Colonic mucosa (tissue), 4 donors: Measurements from ENCODE around the gene RIMS1. TPM values are rescaled to one million over a fixed set of nuclear protein-coding genes. Genes with fewer than 3 reads are reported as not detected.

ENCODE experiments used
- DNase-seq: peaks from one replicate; pipeline ENCODE4 v3.0.0-alpha.2; 2020
- H3K27ac ChIP-seq: fragments of 200-600 bp; one replicate; pipeline ENCODE4 v1.8.0; 2021
- H3K27me3 ChIP-seq: fragments of 200-600 bp; one replicate; pipeline ENCODE4 v1.8.0; 2021
- H3K36me3 ChIP-seq: fragments of 200-600 bp; one replicate; pipeline ENCODE4 v1.8.0; 2021
- H3K4me1 ChIP-seq: fragments of 200-600 bp; one replicate; pipeline ENCODE4 v1.8.0; 2021; ENCODE audit warnings: mild to moderate bottlenecking
- H3K4me3 ChIP-seq: fragments of 200-600 bp; one replicate; pipeline ENCODE4 v1.8.0; 2021
- H3K9ac ChIP-seq, 2 donors: one replicate each; pipeline ENCODE4 v1.7.0; 2013; ENCODE audit warnings: control low read depth in 2 of 2, low read depth in 2 of 2, low read length in 2 of 2
- H3K9me3 ChIP-seq: fragments of 200-600 bp; one replicate; pipeline ENCODE4 v1.8.0; 2021
- CTCF ChIP-seq: fragments of 200-600 bp; IDR thresholded peaks from one replicate; pipeline ENCODE4 v1.8.0; 2022; ENCODE audit warnings: antibody characterized with exemption, mild to moderate bottlenecking
- intact Hi-C: fragments of 100-400 bp; cut with DNase I; formaldehyde crosslinking; loops from one replicate; pipeline ENCODE4 v1.14.1; 2022
- total RNA-seq, 2 donors: library from RNA; stranded (reverse); fragmentation: NEBNext Ultra II Directional in 1 of 2; extraction: Animal tissue kit (Norgen Biotek cat#: 25700) in 1 of 2; gene quantifications; one replicate each; pipeline ENCODE4 v1.2.1, GENCODE V29; 2021
- donor health status: healthy.
- donor health status: DM: no; HTN: no; CAD: no.
- donor health status: DM: no; HTN: no; CAD: no.

Gene RIMS1
- total RNA-seq, 2 donors from 2014 or later = 0.17 to 0.56 TPM

- Histone ChIP-seq H3K4me3 (no peak overlapping the region), H3K27me3 (peaks cover 7% of the 10 kb centered on the region), H3K4me1 (no peaks in the 10 kb centered on the region), H3K9ac (no peak overlapping the region), H3K9me3 (no peaks in the 10 kb centered on the region), H3K36me3 (no peaks in the 10 kb centered on the region), H3K27ac (no peak overlapping the region)
- TF ChIP-seq CTCF = no peak
- intact Hi-C loops = no loop called here
- no peak for DNase-seq
Observed at GRCh38 chr6:71887006-71887743, 825 bp downstream of the RIMS1 start.

DNA sequence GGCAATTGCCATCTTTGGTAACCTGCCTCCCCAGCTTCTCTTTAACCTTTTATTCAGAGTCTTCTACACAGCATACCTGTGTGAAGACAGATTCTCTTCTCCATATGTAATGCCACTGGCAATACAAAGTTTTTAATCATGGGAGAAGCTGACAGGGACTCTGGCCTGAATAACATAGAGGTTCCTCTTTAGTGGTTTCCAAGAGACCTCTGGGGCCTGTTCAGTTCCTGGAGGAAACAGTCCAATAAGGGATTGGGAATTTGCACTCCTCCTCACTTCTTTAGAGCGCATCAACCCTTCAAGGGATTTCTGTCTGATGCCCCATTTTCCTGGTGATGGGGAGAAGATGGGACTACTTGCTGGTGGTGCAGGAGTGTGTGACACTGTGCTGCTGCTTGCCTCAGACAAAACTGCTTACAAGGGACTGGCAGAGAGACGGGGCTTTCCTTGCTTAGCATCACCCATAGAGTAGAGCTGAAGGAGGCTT, 1.4 kb downstream of the RIMS1 start:
- H3K9me3 ChIP-seq = no peaks in the 10 kb centered on the region
- no peak overlapping the region for H3K27ac ChIP-seq

GRCh38 chr6:71888756-71889340, 2.5 kb downstream of the RIMS1 start:
- no peaks in the 10 kb centered on the region for H3K4me1 ChIP-seq
- intact Hi-C loops = no loop called here
- no peaks in the 10 kb centered on the region for H3K9me3 ChIP-seq
- TF ChIP-seq CTCF = no peak
- H3K4me3 ChIP-seq = no peak overlapping the region
- H3K36me3 ChIP-seq = no peaks in the 10 kb centered on the region
- no peak overlapping the region for H3K9ac ChIP-seq
- peaks cover 7% of the 10 kb centered on the region for H3K27me3 ChIP-seq
- no peak for DNase-seq
- no peak overlapping the region for H3K27ac ChIP-seq

More for the DNA sequence above, 1.4 kb downstream of the RIMS1 start:
- Histone ChIP-seq H3K27me3 (peaks cover 7% of the 10 kb centered on the region), H3K4me3 (no peak overlapping the region), H3K9ac (no peak overlapping the region), H3K36me3 (no peaks in the 10 kb centered on the region), H3K4me1 (no peaks in the 10 kb centered on the region)
- intact Hi-C loops = no loop called here
- no peak for TF ChIP-seq CTCF
- no peak for DNase-seq

DNA sequence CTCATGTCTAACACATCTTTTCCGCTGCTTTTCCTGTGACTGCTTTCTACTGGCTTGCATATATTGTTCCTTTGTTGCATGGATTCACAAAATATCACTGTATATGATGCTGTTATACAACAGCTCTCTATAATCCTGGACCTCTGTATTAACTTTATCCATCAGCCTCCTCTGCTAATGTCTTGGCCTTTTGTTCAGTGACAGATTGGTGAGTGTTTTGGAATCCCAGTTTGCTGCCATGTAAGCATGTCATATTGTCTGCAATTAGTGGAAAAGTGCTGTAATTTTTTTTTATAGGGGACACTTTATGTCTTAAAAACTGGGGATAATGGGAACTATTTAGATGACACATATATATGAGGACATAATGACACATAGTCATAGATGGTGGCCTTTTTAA, 3.0 kb downstream of the RIMS1 start:
- Histone ChIP-seq H3K9ac (no peak overlapping the region), H3K4me3 (no peak overlapping the region), H3K27ac (no peak overlapping the region), H3K27me3 (peaks cover 7% of the 10 kb centered on the region), H3K4me1 (no peaks in the 10 kb centered on the region), H3K36me3 (no peaks in the 10 kb centered on the region), H3K9me3 (no peaks in the 10 kb centered on the region)
- no peak for DNase-seq
- intact Hi-C loops = no loop called here
- no peak for TF ChIP-seq CTCF

- no peak for TF ChIP-seq CTCF
- Histone ChIP-seq H3K4me3 (no peak overlapping the region), H3K36me3 (no peaks in the 10 kb centered on the region), H3K4me1 (no peaks in the 10 kb centered on the region), H3K9ac (no peak overlapping the region), H3K27ac (no peak overlapping the region), H3K9me3 (no peaks in the 10 kb centered on the region), H3K27me3 (no peaks in the 10 kb centered on the region)
- intact Hi-C loops = no loop called here
- DNase-seq = no peak
Observed at GRCh38 chr6:71892641-71893040, 6.3 kb downstream of the RIMS1 start.
